Stimulated activated naive CD4-positive, alpha-beta T cell treated with Interleukin-2 at 50 U/mL for 16 hours (primary cell): Measurements from ENCODE around the gene MACC1.

Source experiments
- DNase-seq: peaks from one replicate; lab custom pipeline; 2025; lab: John Stamatoyannopoulos, UW

Gene MACC1, protein sequence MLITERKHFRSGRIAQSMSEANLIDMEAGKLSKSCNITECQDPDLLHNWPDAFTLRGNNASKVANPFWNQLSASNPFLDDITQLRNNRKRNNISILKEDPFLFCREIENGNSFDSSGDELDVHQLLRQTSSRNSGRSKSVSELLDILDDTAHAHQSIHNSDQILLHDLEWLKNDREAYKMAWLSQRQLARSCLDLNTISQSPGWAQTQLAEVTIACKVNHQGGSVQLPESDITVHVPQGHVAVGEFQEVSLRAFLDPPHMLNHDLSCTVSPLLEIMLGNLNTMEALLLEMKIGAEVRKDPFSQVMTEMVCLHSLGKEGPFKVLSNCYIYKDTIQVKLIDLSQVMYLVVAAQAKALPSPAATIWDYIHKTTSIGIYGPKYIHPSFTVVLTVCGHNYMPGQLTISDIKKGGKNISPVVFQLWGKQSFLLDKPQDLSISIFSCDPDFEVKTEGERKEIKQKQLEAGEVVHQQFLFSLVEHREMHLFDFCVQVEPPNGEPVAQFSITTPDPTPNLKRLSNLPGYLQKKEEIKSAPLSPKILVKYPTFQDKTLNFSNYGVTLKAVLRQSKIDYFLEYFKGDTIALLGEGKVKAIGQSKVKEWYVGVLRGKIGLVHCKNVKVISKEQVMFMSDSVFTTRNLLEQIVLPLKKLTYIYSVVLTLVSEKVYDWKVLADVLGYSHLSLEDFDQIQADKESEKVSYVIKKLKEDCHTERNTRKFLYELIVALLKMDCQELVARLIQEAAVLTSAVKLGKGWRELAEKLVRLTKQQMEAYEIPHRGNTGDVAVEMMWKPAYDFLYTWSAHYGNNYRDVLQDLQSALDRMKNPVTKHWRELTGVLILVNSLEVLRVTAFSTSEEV

DNA sequence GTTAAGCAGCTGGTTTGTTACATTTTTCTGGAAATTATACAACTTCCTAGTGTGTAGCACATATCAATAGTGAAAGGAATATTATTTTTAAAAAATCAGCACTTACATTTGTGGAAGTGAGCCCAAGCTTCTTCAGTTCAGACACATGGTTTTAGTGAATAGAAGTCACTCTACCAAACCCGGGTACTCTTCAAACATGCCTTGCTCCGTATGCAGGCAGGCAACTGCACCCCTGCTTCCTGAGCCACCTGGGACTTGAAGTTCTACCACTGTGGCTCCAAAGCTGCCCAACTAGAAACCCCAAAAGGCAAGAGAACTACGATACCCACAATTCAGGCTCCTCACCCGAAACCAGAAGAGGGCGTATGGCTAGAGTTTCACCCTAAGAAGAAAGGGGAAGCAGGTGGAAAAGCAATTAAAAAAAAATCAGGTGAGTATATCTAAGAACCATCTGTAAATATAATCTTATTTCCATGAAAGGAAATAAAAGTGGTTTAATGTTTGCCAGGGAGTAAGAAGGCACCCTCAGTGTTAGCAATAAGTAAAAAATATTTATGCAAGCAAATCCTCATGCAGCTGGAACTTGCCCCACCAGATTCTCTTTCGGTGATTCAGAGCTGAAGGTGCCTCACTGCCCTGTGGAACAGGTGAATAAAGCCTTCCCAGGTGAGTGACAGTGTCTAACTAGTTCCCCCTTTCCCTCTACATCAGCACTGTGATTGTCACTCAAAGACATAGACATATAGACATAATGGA is at the start of gene MACC1:
TSS of gene MACC1 (minus strand) at position 192 of the 756 bp plus-strand sequence. CDS start 55,522 bp downstream, outside the sequence.
- DNase-seq, result no peak

DNA sequence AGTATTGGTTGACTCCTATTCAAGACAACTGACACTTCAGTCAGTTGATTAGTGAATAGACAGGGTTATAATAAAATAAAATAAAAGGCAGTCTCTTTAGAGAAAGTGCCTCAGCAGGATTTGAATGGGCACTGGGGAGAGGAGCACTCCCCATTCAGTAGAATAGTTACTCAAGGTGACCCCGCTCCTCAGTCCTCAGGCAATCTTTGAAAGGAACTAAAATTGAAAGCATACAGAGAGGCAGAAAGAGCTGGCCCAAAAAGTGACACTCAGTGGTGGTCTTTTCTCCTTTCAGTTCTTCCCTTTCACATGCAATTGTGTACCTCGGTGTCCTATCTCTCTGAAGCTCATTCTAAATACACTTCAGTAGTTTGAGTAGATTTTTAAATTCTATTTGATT is 47.4 kb upstream of the MACC1 start:
- DNase-seq, result no peak

DNA sequence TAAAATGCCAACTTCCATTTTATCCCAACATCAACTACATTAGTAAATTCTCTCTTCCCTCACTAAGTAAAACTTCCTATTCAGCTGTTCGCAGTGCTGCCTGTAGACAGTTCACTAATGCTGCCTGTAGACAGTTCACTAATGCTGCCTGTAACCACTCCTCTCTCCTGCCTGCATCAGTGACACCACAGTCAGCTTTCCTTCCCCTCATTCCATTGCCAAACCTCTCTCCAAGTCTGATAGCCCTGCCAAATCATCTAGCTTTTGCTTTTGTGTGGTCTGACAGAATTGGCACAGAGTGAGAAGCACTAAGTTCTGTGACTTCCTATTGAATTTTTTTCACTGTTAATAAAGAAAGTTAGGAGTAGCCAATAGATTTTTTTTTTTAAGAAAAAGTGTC is 43.0 kb upstream of the MACC1 start:
- DNase-seq, result no peak

DNA sequence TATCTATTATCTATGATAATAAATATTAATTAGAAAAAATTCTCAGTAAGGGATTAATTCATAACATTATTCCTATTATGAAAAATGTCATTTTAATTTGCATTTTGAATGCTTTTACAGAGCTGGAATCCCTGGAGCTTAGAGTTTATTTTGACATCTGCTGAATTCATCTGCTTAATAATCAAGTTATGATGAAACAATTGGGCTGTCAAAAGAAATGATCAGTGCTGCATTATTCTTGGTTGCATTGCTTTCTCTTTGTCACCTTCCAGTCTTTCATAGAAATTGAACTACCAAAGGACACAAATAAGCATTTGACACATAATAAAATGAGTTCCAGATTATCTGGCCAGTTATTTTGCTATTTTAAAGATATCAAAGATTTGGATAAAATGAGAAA is 40.0 kb upstream of the MACC1 start:
- DNase-seq, result no peak

DNA sequence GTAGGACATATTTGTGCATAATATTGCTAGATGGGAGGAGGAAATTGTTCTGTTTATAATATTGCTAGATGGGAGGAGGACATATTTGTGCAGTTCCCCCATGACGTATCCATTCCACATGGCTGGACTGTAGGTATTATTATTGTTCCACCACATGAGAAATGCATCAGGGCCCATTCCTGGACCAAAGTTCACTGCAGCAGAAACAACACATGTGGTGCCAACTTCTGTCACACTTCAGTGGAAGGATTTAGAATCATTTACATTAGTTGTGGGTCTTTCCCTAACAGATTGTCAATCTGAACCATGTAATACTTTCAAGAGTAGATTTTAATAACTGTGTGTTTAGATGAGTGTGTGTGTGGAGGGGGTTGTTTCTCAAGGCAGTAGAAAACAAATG is 32.7 kb upstream of the MACC1 start:
- no peak for DNase-seq

DNA sequence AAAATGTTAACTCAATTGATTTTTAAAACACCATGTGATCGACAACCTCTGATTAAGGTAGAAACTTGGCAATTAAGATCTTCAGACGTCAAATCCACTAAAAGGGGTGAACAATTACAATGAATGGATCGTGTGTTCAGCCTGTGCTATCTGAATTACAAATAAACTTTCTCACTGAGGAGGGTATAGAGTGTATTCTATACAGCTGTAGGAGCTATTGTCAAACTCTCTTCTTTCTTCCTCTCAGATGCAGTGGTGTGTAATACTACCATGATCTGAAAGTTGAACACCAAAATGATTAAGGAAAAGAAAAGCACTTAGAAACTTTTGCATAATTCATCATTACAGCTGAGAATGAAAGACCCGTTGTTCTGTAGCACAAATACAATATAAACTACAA is 32.2 kb upstream of the MACC1 start:
- DNase-seq, result no peak

DNA sequence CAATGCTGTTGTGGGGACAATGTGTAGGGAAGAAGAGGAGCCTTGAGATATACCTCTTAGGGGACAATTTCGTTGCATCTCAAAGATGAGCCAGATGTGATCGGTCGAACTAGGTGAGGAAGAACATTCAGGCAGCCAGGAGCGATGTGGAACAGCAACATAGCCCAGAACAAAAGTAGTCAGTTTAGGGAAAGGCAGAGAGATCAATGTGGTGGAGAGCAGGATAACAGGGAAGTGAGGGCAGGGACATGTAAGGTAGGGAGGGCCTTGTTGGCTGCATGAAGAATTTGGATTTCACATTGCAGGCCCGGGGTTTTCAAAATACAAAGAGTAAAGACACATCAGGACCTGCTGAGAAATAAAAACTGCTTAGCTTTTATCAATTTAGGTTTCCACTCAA is 29.1 kb upstream of the MACC1 start:
- no peak for DNase-seq

DNA sequence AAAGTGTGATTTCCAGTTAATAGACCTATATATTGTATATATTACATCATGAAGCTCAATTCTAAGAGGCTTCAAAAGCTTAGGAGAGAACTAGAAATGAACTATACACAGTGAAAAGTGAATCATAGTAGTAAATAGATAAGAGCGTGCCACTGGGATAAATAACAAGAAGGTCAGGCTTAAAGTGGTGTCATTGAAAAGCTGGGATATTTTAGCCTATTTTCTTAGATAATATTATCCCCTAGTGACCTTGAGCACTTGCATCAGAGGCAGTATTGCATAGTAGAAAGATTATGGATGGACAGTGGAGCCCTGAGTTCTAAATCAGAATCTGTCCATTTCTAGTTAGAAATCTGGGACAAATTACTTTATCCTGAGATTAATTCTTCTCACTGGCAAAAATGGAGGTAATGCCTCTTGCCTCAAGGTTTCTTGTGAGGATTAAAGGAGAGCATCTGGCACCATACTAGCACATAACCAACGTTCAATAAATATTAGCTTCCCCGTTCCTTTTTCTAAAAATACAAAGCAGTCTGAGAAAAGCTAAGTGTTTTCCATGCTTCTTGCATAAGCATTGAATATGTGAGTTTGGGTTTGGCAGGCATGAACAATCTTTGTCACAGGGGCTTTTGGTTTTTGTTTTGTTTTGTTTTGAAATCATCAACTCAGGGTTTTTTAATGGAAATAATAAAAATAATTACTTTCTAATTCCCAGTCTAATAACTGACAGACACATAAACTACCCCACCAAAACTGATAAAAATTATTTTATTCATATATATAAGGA is 27.3 kb upstream of the MACC1 start:
- DNase-seq, result no peak

DNA sequence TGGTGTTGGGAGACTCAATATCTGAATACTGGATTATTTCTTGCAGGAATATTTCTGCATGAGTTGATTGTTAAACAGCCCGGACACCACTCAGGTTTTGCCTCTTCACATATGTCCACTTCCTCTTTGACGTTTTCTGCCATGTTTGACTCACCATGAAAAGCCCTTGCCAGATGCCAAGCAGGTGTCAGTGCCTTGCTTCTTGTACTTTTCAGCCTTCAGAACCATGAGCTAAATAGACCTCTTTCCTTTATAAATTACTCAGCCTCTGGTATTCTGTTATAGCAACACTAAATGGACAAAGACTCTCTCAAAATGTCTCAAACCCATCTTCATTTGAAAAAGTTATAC is 24.7 kb upstream of the MACC1 start:
- no peak for DNase-seq

DNA sequence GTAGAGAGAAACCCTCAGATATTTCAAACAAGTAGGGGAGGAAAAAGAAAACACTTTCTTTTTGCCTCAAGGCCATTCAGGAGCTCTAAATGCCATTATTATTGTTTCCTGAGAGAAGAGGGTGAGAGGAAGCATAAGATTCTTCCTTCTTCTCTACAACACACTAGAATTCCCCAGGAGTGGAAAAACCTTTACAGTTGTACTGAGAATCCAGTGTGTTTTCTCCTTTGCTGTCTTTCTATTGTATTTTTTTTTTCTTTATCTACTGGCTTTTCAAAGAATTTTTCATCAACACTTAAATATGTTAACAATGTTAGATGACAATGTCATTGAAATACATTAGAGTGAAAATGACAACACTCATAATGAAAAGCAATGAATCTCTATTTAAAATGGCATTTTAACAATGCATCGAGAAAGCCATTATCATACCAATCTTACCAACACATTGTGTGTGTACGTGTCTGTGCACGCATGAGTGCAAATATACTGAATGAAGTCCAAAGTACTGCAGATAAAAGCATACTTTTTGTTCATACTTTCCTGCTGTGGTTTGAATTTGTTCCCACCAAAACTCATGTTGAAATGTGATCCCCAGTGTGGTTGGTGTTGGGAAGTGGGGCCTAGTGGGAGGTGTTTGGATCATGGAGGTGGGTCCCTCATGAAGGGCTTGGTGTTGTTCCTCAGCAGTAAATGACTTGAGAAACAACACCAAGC is 24.2 kb upstream of the MACC1 start:
- no peak for DNase-seq

DNA sequence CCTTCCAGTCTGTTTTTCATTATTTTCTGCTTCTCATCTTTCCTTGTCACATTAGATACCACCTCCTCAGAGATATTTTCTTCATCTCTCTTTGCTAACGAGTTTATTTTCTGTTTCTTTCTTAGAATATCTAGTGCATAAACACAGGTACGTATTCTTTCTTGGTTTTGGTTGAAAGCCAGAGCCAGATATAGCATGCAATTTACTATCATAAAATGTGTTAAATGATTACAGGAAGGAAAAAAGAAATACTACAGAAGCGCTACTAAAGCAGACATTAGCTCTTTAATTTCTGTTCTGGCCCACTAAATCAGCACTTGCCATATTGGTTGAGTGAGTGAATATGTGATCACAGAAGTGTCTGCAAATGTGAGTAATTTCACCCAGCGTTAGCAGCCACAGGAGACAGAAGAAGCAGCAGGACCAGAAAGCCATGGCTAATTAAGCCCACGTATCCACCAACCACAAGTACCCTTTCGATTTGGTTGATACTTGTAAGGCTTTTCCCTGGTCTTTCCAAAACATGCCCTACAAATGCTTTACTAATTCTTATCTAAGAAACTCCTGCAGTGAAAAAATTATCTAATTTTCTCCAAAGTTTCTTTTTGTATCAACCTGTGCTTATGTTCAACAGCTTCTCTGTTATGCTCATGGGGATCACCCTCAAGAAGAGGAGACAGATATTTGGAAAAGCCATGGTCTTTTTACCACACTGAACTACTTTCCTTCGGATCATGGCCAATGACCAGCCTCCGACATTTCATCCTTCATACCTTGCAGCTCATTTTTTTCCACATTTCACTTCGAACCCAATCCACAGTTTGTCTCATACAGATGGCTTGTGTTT is 23.1 kb upstream of the MACC1 start:
- no peak for DNase-seq

DNA sequence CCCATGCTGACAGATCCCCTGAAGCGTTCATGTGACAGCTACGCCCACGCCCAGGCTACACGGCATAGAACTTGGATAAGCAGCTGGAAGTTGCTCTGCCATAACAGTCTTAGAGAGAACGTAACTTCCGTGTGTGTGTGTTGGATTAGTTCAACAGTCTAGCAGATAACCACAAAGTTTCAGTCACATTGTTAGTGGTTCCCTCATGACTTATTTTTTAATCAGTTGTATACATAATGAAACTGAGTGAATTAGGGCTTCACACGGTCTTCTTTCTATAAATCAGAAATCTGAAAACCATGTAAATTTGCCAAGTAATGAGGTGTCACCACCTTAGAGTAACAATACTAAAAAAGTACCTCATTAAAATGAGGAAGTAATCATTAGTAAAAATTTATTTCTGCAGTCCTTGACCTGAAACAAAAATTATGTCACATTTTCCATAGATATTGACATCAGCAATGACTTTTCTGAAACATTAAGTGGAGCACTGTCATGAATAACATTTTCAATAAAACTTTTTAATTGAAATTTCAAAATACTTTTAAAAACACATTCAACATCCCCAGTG is 21.7 kb upstream of the MACC1 start:
- no peak for DNase-seq

DNA sequence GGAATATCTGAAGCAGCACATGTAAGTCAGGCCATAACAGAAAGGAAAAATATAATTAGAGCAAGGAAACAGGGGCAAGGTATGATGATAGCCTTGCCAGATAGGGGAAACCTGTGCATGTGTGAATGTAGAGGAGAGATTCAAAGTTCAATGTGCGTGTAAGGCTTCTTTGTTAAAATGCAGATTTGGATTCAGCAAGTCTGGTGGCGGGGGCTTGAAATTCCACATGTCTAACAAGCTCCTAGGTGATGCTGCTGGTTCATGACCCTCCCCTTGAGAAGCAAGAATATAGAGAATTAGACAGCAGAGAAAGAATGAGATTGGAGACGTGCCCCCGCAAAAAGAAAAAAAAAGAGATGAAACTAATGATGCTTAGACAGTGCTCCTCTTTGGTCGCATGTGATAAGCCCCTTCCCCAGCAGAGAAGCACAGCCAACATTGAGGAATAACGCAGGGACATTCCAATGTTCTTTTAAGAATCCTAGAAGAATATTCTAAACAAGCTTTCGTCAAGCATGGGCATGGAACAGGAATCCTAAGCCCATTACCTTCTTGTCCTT is 21.1 kb upstream of the MACC1 start:
- no peak for DNase-seq

DNA sequence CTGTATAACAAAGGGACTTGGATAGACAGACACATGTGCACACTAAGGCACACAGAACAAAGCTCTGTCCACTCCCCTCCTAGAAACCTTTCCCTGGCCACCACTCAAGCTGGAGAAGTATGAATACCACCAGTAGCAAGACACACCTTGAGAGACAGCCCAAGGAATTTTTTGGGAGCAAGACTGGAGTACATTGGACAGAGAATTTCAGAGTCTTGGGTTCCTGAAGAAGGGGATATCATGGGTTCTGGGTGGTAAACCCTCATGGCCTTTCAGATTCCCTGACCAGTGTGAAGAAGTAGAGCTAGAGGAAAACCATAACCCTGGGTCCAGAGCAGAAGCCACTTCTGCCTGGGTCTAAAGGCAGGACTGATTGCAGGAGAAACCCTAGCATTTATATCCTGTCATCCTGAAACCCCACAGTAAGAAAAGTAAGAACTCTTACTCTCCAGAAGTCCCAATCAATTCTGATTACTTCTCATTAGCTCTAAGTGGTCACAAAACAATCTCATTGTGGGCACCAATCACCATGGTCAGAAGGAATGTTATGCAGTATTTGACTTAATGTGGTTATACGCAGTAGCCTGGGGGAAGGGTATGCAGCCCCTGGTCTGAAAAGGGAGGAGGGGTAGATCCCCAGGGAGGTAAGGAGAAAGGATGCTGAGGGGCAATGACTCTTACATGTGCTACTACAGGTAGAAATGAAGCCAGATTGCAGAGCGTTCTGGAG is 20.4 kb upstream of the MACC1 start:
- DNase-seq, result no peak

DNA sequence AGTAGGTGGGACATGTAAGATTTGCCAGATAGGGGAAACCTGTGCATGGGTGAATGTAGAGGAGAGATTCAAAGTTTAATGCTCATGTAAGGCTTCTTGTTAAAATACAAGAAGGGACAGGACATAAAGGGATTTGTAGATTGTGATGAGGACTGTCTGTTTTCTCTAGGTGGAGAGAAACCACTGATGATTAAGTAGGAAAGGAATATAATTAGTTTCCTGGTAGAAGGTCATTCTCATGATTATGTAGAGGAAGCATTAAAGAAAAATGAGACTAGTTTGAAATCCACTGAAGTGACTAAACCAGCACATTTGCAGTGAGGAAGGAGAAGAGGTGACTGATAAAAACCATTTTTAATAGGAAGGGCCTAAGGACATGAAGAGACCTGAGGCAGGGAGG is 19.6 kb upstream of the MACC1 start:
- DNase-seq, result no peak

DNA sequence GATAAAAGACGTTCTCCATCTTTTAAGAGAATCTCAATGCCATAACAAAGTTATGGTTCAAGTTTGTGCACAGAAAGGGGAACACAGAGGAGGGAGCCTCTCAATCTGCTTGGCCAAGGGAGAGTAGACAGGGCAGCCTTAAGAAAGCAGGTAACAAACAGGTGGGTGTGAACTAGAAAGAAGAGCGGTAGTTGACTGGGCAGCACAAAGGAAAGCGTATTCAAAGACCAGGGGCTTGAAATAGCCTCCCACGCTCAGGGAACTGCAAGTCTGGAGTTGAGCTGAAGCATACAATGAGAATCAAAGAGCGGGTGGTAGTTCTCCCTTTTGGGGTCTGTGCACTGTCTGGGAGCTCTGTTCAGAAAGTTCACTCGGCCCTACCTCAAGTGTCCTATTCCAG is 18.9 kb upstream of the MACC1 start:
- no peak for DNase-seq

DNA sequence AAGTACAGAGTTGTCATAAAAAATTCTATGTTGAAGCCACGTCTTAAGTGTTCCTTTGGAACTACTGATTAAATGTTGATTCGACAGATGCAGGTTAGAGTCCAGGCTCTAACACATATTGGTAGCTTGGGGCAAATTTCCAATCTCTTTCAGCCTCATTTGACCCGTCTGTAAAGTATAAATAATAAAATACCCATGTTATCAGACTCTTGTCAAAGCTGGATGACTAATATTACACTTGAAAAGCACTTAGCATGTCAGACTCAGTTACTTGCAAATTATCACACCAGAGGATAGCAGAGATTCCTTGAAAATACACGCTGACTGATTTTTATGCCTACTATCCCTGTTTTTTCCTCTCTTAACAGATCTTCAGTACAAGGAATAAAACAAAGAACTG is 18.1 kb upstream of the MACC1 start:
- DNase-seq, result no peak

DNA sequence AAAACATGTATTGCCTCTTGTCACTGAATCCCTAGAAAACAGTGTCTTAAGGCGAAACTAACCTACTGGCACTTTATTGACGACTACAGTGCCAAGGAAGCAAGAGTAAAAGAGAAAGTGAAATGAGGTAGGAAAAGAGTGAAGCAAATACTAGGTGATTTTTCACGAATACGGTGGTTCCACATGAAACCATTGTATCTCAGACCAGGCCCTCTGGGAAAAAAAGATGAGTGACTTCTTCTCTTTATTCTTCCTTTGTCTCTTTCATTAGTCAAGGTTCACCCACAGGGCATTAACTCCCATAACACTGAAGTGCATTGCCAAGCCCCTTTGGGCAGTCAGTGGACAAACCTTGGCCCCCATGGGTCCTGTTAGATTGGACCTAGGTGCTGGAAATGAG is 16.2 kb upstream of the MACC1 start:
- DNase-seq, result no peak

DNA sequence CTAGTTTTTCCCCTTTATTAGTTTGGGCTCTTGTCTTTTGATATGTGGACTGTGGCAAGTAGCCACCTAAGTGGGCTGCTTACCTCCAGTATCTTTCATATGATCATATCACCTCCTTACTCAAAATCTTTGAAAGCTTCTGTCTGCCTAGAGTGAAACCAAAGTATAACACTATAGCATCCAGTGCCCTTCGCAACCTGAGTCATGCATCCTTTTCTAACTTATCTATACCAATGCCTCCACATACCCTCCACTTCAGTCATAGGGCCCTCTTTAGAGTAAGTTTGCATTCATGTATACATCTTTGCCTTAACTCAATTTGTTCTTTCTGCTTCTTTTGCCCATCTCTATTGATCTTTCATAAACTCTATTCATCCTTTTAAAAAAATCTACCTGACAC is 15.7 kb upstream of the MACC1 start:
- no peak for DNase-seq
